ENCODE results near the gene MEIS2. TPM values are rescaled to one million over a fixed set of nuclear protein-coding genes. Genes with fewer than 3 reads are reported as not detected.
A peak's percentile ranks its signal among the peaks of the same experiment; 100 is the strongest.

Gene MEIS2
- polyA plus RNA-seq, 1 donor: 19.7 TPM

DNA sequence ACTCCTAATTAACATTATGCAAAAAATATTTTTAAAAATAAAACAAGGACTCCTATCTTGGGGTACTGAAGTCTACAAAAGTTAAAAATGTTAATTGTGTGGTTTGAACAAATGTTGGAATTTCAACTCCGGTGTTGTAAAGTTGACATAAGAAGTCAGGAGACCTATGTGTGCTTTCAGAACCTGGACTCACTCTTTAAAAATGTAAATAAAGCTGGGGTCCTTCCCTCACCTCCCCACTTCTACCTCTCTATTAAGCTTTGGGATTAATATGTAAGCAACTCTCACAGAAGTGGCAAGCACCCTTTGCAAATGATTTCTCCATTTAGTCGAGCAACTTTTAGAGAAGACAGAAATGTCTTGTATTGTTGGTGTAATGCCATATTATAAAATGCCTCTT lies 11.9 kb downstream of the MEIS2 start:
- H3K4me3 ChIP-seq (ENCODE audit: low read length): no peak overlapping the region
- no peak for DNase-seq
- H3K27me3 ChIP-seq (ENCODE audit: control insufficient read depth, insufficient read depth, low read length): peaks cover 34% of the 10 kb centered on the region
- H3K4me1 ChIP-seq (ENCODE audit: control insufficient read depth, insufficient read depth, low read length): no peaks in the 10 kb centered on the region
- WGBS (ENCODE audit: insufficient coverage, low lambda C conversion rate): 71% methylated on average over 1 of the region's 2 CpGs
- no peaks in the 10 kb centered on the region for H3K36me3 ChIP-seq (ENCODE audit: control insufficient read depth, insufficient read depth, low read length)
- no peaks in the 10 kb centered on the region for H3K9me3 ChIP-seq (ENCODE audit: control insufficient read depth, low read depth, low read length)
- H3K27ac ChIP-seq (ENCODE audit: low read length): no peak overlapping the region

DNA sequence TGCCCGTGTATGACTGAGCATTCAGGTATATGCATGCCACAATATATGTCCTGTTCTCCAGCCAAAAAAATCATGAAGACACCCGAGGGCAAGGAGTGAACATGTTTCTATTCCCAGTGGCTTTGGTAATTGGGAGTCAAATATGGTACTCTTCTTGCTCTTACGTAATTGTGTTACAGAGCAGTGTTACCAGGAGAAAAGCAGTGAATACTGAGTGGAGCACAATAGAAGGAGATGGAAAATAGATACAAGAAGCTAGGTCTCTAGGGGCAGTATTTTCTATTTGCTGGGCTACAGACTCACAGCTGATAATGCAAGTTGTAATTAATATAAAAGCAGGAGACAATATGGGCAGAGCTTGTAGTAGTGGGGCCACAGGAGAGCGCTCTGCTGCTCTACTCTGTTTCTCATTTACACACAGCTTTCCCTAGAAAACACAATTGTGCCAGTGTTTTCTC lies 13.2 kb downstream of the MEIS2 start:
- no peak for DNase-seq
- no peak overlapping the region for H3K27ac ChIP-seq (ENCODE audit: low read length)
- WGBS (ENCODE audit: insufficient coverage, low lambda C conversion rate): no CpG with 5 or more reads among the region's 4 CpGs

DNA sequence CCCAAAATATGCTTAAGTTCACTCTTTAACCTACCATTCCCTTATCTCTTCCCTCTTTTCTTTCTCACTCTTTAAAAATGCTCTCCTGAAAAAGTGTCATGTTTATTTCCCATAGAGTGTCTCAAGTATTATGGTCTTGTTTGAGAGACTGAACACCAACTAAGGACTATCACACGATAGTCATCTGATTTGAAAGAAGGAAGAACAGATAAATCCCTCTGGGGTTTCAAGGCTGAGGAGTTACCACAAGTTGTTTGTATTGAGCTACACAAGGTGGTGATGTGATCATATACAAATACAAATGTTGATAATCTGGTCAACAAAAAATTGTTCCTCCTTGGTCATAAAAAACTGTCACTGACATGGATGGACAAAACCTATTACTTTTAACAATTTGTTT lies 13.8 kb downstream of the MEIS2 start:
- DNase-seq: no peak
- Histone ChIP-seq H3K36me3 (ENCODE audit: control insufficient read depth, insufficient read depth, low read length) (no peaks in the 10 kb centered on the region), H3K4me3 (ENCODE audit: low read length) (no peak overlapping the region), H3K9me3 (ENCODE audit: control insufficient read depth, low read depth, low read length) (no peaks in the 10 kb centered on the region), H3K27me3 (ENCODE audit: control insufficient read depth, insufficient read depth, low read length) (peaks cover 24% of the 10 kb centered on the region), H3K4me1 (ENCODE audit: control insufficient read depth, insufficient read depth, low read length) (no peaks in the 10 kb centered on the region), H3K27ac (ENCODE audit: low read length) (no peak overlapping the region)
- WGBS (ENCODE audit: insufficient coverage, low lambda C conversion rate): no CpG with 5 or more reads among the region's 1 CpG

More for the DNA sequence above, 13.2 kb downstream of the MEIS2 start:
- Histone ChIP-seq H3K4me1 (ENCODE audit: control insufficient read depth, insufficient read depth, low read length) (no peaks in the 10 kb centered on the region), H3K27me3 (ENCODE audit: control insufficient read depth, insufficient read depth, low read length) (peaks cover 25% of the 10 kb centered on the region), H3K9me3 (ENCODE audit: control insufficient read depth, low read depth, low read length) (no peaks in the 10 kb centered on the region), H3K36me3 (ENCODE audit: control insufficient read depth, insufficient read depth, low read length) (no peaks in the 10 kb centered on the region), H3K4me3 (ENCODE audit: low read length) (no peak overlapping the region)

DNA sequence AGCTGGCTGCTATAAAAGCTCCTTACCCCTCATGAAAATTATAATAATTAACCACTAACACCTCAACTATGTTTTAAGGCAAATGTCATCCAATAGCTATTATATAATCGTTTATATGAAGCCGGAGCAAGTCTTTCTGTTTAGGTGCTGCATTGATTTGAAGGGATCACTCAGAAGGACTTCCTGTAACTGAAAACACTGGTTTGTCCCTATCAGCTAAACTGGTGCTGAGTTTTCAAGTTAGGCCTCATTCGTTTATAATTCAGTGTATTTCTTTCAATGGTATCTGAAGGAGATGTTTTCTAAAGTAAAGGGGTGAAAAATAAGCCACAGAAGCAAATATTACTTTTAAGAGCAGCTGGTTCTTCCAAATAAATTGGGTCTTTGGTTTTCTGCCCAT lies 14.2 kb downstream of the MEIS2 start:
- Histone ChIP-seq H3K9me3 (ENCODE audit: control insufficient read depth, low read depth, low read length) (no peaks in the 10 kb centered on the region), H3K4me3 (ENCODE audit: low read length) (no peak overlapping the region), H3K36me3 (ENCODE audit: control insufficient read depth, insufficient read depth, low read length) (no peaks in the 10 kb centered on the region), H3K27me3 (ENCODE audit: control insufficient read depth, insufficient read depth, low read length) (peaks cover 22% of the 10 kb centered on the region), H3K27ac (ENCODE audit: low read length) (no peak overlapping the region), H3K4me1 (ENCODE audit: control insufficient read depth, insufficient read depth, low read length) (no peaks in the 10 kb centered on the region)
- WGBS (ENCODE audit: insufficient coverage, low lambda C conversion rate): 67% methylated on average over 1 of the region's 3 CpGs
- no peak for DNase-seq

DNA sequence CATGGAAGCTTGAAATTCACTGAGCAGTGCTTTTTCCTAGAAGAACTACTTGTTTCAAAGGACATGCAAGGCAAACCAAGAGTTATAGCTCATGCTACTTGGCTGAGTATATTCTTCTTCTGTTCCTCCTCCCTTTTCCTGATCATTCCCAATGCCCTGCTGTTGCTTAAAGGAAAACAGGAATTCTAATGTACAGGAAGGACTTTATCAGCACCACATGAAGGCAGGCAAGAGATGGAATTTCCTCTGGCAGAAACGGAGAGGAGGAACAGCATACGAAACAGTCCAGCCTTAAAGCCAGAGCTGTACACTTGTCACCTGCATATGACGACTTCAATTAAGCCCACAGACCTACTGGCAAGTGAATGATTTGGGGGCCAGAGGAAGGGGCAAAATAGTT lies 15.7 kb downstream of the MEIS2 start:
- Histone ChIP-seq H3K36me3 (ENCODE audit: control insufficient read depth, insufficient read depth, low read length) (no peaks in the 10 kb centered on the region), H3K27me3 (ENCODE audit: control insufficient read depth, insufficient read depth, low read length) (peaks cover 14% of the 10 kb centered on the region), H3K4me1 (ENCODE audit: control insufficient read depth, insufficient read depth, low read length) (no peaks in the 10 kb centered on the region), H3K4me3 (ENCODE audit: low read length) (no peak overlapping the region), H3K9me3 (ENCODE audit: control insufficient read depth, low read depth, low read length) (no peaks in the 10 kb centered on the region), H3K27ac (ENCODE audit: low read length) (no peak overlapping the region)
- no CpG with 5 or more reads among the region's 3 CpGs for WGBS (ENCODE audit: insufficient coverage, low lambda C conversion rate)
- DNase-seq: no peak

DNA sequence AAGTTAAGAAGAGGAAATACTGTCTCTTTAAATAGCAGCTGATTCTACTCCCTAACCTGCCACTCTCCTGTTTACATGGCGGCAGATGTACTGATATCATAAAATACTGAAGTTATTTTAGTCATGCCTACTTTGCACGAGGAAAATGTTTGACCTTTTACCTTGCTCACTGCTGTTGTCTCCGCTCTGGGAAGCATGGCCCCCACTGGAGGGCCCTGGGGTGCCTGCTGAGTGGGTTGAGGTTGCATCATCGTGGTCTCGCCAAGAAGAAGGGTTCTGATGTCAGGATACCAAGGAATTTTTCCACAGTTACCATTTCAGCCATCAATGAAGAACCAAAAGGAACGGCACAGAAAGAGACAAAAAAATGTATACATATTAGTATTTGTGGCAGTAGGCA lies 16.7 kb downstream of the MEIS2 start:
- H3K36me3 ChIP-seq (ENCODE audit: control insufficient read depth, insufficient read depth, low read length): no peaks in the 10 kb centered on the region
- H3K9me3 ChIP-seq (ENCODE audit: control insufficient read depth, low read depth, low read length): no peaks in the 10 kb centered on the region
- H3K4me1 ChIP-seq (ENCODE audit: control insufficient read depth, insufficient read depth, low read length): no peaks in the 10 kb centered on the region
- DNase-seq: no peak
- H3K27ac ChIP-seq (ENCODE audit: low read length): no peak overlapping the region
- peaks cover 11% of the 10 kb centered on the region for H3K27me3 ChIP-seq (ENCODE audit: control insufficient read depth, insufficient read depth, low read length)
- H3K4me3 ChIP-seq (ENCODE audit: low read length): no peak overlapping the region
- no CpG with 5 or more reads among the region's 6 CpGs for WGBS (ENCODE audit: insufficient coverage, low lambda C conversion rate)

DNA sequence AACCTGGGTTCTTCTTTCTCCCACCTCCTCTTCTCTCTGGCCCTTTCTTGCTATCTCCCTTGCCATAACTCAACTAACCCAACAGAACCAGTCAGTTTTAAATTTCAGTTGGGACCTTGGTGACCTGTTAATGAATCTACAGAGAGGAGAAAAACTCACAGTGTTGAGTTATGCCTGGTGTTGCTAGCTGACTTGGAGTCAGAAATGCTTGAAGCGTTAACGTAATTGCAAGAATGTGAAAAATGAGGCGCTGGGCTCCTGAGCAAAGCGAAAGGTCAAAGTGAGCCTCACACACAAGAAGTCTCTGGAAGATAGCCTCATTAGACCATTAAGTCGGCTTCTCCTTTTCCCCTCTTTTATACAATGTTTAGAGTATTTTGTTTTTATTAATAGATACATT lies 18.4 kb downstream of the MEIS2 start:
- Histone ChIP-seq H3K4me1 (ENCODE audit: control insufficient read depth, insufficient read depth, low read length) (no peaks in the 10 kb centered on the region), H3K4me3 (ENCODE audit: low read length) (no peak overlapping the region), H3K9me3 (ENCODE audit: control insufficient read depth, low read depth, low read length) (no peaks in the 10 kb centered on the region), H3K36me3 (ENCODE audit: control insufficient read depth, insufficient read depth, low read length) (no peaks in the 10 kb centered on the region), H3K27me3 (ENCODE audit: control insufficient read depth, insufficient read depth, low read length) (peaks cover 3% of the 10 kb centered on the region), H3K27ac (ENCODE audit: low read length) (no peak overlapping the region)
- DNase-seq: no peak
- no CpG with 5 or more reads among the region's 5 CpGs for WGBS (ENCODE audit: insufficient coverage, low lambda C conversion rate)

DNA sequence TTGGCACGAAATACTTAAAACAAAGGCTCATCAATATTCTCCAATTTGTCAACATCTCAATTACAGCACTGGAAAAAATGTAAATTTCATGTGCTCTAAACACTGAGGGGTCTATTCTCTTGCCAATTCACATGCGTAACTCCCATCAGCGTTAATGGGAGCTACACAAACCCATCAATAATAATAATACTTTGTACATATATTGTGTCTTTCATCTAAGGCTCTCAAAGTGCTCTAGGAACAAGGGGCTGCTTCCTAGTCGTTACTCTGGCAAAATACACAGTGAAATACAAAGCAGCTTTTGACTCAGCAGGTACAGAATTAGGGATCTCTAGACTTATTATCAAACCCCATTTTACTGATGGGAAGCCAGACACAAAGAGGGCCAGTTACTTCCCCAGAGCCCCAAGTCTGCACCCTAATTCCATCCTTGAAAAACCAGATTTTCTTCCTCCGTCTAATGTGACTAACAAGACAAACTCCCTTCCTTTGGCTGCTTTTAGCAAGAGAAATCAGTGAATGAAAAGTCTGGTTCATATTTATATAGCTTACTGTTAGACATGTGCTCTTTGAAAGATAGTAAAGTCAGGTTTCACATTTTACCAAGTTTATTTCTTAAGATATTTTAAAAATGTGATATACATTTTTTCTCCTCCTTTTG lies 20.0 kb downstream of the MEIS2 start:
- no CpG with 5 or more reads among the region's 5 CpGs for WGBS (ENCODE audit: insufficient coverage, low lambda C conversion rate)
- peak in 1 of 2 donors; percentile 18 for DNase-seq
- Histone ChIP-seq H3K36me3 (ENCODE audit: control insufficient read depth, insufficient read depth, low read length) (no peaks in the 10 kb centered on the region), H3K4me3 (ENCODE audit: low read length) (no peak overlapping the region), H3K27ac (ENCODE audit: low read length) (no peak overlapping the region), H3K4me1 (ENCODE audit: control insufficient read depth, insufficient read depth, low read length) (no peaks in the 10 kb centered on the region), H3K9me3 (ENCODE audit: control insufficient read depth, low read depth, low read length) (no peaks in the 10 kb centered on the region), H3K27me3 (ENCODE audit: control insufficient read depth, insufficient read depth, low read length) (no peaks in the 10 kb centered on the region)

DNA sequence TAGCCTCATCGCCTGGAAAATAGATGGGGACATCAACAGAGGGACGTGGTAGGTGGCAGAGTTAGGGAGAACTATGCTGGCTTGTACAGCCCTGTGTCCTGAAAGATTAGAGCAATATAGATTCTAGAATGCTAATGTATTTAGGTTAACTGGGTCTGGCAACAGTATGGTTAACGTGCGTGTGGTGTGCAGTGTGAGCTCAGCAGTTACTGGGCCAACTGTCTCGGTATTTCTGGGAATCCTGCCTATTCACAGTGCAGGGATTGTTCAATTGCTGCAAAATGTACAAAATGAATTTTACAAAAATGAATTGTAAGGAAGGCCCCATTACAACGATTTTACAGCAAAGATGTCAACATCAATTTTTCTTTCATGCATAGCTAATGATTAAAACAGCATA lies 20.6 kb downstream of the MEIS2 start:
- no peaks in the 10 kb centered on the region for H3K36me3 ChIP-seq (ENCODE audit: control insufficient read depth, insufficient read depth, low read length)
- H3K27ac ChIP-seq (ENCODE audit: low read length): no peak overlapping the region
- 33% methylated on average over 1 of the region's 6 CpGs for WGBS (ENCODE audit: insufficient coverage, low lambda C conversion rate)
- no peaks in the 10 kb centered on the region for H3K9me3 ChIP-seq (ENCODE audit: control insufficient read depth, low read depth, low read length)
- peak; percentile 17 to 27 for DNase-seq
- H3K27me3 ChIP-seq (ENCODE audit: control insufficient read depth, insufficient read depth, low read length): no peaks in the 10 kb centered on the region
- H3K4me1 ChIP-seq (ENCODE audit: control insufficient read depth, insufficient read depth, low read length): no peaks in the 10 kb centered on the region
- no peak overlapping the region for H3K4me3 ChIP-seq (ENCODE audit: low read length)

DNA sequence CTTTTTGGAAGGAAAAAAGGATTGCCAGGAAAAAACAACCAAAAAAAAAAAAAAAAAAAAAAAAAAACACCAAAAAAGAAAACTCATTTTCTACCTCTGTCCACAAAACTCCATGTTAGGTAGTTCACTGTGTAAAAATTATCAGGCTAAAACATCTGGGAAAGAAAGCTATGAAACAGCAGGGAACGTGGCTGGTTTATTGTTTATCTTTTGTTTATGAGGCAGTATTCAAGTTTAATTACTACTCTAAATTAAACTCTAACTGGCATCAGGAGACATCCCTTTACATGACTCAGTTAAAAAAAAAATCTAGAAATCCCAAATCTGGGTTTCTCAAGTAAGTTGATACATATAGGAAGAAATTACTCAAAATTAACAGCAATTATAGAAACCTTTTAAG lies 21.8 kb downstream of the MEIS2 start:
- no peak overlapping the region for H3K27ac ChIP-seq (ENCODE audit: low read length)
- no peaks in the 10 kb centered on the region for H3K36me3 ChIP-seq (ENCODE audit: control insufficient read depth, insufficient read depth, low read length)
- H3K4me1 ChIP-seq (ENCODE audit: control insufficient read depth, insufficient read depth, low read length): no peaks in the 10 kb centered on the region
- no peak for DNase-seq
- no CpG with 5 or more reads among the region's 1 CpG for WGBS (ENCODE audit: insufficient coverage, low lambda C conversion rate)
- no peak overlapping the region for H3K4me3 ChIP-seq (ENCODE audit: low read length)
- H3K27me3 ChIP-seq (ENCODE audit: control insufficient read depth, insufficient read depth, low read length): no peaks in the 10 kb centered on the region
- no peaks in the 10 kb centered on the region for H3K9me3 ChIP-seq (ENCODE audit: control insufficient read depth, low read depth, low read length)

DNA sequence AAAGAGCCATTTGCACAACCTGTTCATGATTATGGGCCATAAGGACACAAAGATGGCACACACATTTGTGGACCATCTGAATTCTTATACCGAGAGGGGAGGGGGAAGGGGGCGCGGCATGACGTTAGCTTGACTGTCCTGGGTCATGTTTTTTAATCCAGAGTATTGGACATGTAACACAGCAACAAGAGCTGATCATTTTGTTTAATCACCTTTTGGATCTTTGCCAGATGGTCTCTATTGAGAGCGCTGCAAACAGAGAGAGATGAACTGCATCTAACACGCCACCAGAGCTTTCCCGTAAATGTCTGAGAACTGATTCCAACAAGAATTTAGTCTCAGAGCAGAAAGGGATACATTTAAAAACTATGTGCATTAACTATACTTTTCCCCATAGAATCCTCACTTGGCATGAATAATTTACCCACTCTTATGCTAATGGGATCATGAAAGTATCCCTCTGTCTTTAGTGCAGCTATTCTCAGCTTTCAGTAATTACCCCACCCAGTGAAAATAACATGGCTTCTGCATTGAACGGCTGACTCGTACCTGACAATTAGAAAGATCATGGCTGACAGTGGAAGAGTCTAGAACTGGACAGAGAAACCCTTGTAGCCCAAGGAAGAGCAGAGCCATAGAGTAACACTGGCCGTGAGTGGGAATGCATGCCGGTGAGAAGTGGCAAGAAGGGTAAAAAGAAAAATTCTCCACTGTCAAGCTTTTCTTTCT lies 22.6 kb downstream of the MEIS2 start:
- no peaks in the 10 kb centered on the region for H3K4me1 ChIP-seq (ENCODE audit: control insufficient read depth, insufficient read depth, low read length)
- WGBS (ENCODE audit: insufficient coverage, low lambda C conversion rate): 100% methylated on average over 4 of the region's 11 CpGs

More for the DNA sequence above, 22.6 kb downstream of the MEIS2 start:
- no peaks in the 10 kb centered on the region for H3K9me3 ChIP-seq (ENCODE audit: control insufficient read depth, low read depth, low read length)
- no peak overlapping the region for H3K27ac ChIP-seq (ENCODE audit: low read length)
- H3K36me3 ChIP-seq (ENCODE audit: control insufficient read depth, insufficient read depth, low read length): no peaks in the 10 kb centered on the region
- no peaks in the 10 kb centered on the region for H3K27me3 ChIP-seq (ENCODE audit: control insufficient read depth, insufficient read depth, low read length)
- no peak overlapping the region for H3K4me3 ChIP-seq (ENCODE audit: low read length)
- no peak for DNase-seq

All from large intestine (tissue), 3 donors.